Tibial nerve (tissue), 4 donors: ENCODE data around the gene BACH2.
"Not testable (repeated sequence)": the region's sequence is repeated elsewhere in the genome, so short reads cannot be mapped to it uniquely, and the experiment has no call there.

Experiments
- CTCF ChIP-seq, 5 experiments: fragments of 200-600 bp in 3 of 5; fragments of 450-650 bp in 2 of 5; sonication (generic) in 3 of 5; IDR thresholded peaks; one replicate each; pipeline ENCODE4 v1.5.1; 2016 to 2019; ENCODE audit warnings: antibody characterized with exemption in 5 of 5, mild to moderate bottlenecking in 3 of 5, moderate library complexity in 2 of 5
- EP300 ChIP-seq, 2 donors: sonication (generic); formaldehyde crosslinking; IDR thresholded peaks; one replicate each; pipeline ENCODE4 v1.6.1; 2017; ENCODE audit warnings: antibody characterized with exemption in 2 of 2, mild to moderate bottlenecking in 1 of 2

GRCh38 chr6:90032489-90033212 is 264.0 kb downstream of the BACH2 start:
- TF ChIP-seq CTCF, EP300 (IDR thresholded peaks at IDR 0.05): not testable (repeated sequence)
